Dermis microvascular lymphatic vessel endothelial cell (primary cell): Measurements from ENCODE around the gene ZC3H11A. TPM values are rescaled to one million over a fixed set of nuclear protein-coding genes. Genes with fewer than 3 reads are reported as not detected.
"Not testable (repeated sequence)": the region's sequence is repeated elsewhere in the genome, so short reads cannot be mapped to it uniquely, and the experiment has no call there.

Experiments used
- DNase-seq, 2 donors: peaks; one replicate each; pipeline versions ENCODE4 v3.0.0 to v3.0.0-alpha.2; 2010; ENCODE audit warnings: low read depth in 2 of 2
- total RNA-seq: library from RNA; depleted of rRNA; stranded (reverse); fragments of >200 nt; gene quantifications from 2 replicates; pipeline ENCODE4 v1.2.1, GENCODE V29; 2014

The ZC3H11A gene
- total RNA-seq, result 76.4 and 84.8 TPM in 2 replicates

DNA sequence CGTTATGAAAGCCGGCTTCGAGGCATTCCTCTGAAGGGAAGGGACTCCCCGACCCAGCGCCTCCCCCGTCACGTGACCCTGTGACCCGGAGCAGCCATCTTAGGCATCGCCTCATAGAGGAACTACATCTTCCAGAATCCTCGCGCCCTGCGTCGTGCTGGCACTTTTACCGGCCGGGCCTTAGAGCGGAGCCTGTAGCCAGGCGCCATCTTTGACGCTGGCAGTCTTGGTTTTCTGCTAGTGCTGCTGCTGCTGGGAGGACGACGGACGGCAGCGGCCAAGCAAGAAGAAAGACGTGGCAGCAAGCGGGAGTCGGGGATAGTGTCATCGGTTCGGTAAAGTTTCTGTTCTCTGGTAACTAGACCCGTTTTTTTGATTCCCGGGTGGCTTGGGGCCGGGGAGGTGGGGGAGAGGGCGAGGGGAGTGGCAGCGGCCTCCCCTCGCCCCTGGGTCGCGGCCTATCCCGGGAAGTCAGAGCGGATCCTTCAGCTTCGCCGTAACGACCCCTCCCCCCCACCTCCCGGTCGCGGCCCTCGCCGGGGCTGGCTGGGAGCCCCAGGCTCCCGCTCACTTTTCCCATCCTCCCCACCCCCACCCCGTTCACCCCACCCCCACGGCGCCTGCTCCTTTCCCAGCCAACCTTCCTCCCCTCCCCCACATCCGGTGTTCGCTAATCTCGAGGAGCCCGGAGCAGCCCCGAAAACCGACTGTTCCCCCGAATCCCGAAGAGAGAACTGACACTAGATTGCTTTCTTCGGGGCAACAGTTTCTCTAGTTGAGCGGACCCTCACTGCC, at the start of gene ZC3H11A, which contains the start of gene ZBED6:
Gene ZC3H11A, plus strand, starts transcription at position 183 of the 795 bp plus-strand sequence. CDS start 21,448 bp downstream, outside the sequence.
Gene ZBED6, plus strand, starts transcription at position 183 of the 795 bp plus-strand sequence. CDS start 1,900 bp downstream, outside the sequence.
- DNase-seq, result peak; percentile 96 to 98

GRCh38 chr1:203746281-203746680, 49.1 kb upstream of the ZC3H11A start:
- no peak for DNase-seq

GRCh38 chr1:203751051-203751450, 44.4 kb upstream of the ZC3H11A start:
- DNase-seq, result no peak

GRCh38 chr1:203751618-203752361, 43.6 kb upstream of the ZC3H11A start:
- not testable (repeated sequence) for DNase-seq

GRCh38 chr1:203754455-203754864, 41.0 kb upstream of the ZC3H11A start:
- DNase-seq, result no peak

DNA sequence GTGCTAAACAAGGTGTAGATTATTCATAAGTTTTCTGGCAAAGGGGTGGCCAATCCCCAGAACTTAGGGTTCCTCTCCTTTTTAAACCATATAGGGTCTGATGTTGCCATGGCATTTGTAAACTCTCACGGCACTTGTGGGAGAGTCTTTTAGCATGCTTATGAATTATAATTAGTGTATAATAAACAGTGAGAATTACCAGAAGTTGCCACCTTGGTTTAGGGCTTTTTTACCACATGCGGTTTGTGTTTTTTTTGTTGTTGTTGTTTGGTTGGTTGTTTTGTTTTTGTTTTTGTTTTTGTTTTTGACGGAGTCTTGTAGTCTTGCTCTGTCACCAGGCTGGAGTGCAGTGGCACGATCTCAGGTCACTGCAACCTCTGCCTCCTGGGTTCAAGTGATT, 39.4 kb upstream of the ZC3H11A start:
- no peak for DNase-seq

GRCh38 chr1:203758749-203759148, 36.7 kb upstream of the ZC3H11A start:
- not testable (repeated sequence) for DNase-seq

- no peak for DNase-seq
Observed at GRCh38 chr1:203760506-203760905, 34.9 kb upstream of the ZC3H11A start.

DNA sequence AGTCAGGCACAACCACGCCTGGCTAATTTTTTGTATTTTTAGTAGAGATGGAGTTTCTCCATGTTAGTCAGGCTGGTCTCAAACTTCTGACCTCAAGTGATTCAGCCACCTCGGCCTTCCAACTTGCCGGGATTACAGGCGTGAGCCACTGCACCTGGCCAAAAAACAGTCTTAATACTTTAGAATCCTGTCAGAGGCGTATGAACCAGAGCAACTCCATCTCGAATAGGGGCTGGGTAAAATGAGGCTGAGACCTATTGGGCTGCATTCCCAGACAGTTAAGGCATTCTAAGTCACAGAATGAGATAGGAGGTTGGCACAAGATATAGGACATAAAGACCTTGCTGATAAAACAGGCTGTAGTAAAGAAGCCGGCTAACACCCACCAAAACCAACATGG, 33.5 kb upstream of the ZC3H11A start:
- DNase-seq, result not testable (repeated sequence)

DNA sequence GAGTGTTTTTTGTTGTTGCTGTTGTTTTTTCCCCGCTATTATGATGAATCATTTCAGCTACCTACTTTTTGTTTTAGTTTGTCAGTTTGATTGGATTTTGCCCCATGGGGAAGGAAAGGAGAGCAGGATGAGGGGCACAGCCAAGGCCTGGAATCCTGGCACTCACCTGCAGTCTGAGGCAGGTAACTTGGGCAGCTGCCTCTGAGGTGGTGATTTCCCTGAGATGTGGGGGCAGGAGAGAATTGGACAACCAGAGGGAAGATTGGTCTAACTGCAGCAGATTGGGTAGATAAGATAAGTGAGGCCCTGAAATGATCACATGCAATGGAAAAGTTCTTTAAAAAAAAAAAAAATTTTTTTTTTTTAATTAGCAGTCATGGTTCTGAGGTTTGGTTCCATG, 31.9 kb upstream of the ZC3H11A start:
- DNase-seq, result no peak

GRCh38 chr1:203764105-203765028, 31.1 kb upstream of the ZC3H11A start:
- DNase-seq, result no peak

GRCh38 chr1:203765029-203765837, 30.2 kb upstream of the ZC3H11A start, which contains the start of gene LAX1:
TSS of gene LAX1 (plus strand) at chr1:203765183. CDS start at chr1:203765566, 383 bp downstream.
- DNase-seq, result peak; percentile 36 to 59

DNA sequence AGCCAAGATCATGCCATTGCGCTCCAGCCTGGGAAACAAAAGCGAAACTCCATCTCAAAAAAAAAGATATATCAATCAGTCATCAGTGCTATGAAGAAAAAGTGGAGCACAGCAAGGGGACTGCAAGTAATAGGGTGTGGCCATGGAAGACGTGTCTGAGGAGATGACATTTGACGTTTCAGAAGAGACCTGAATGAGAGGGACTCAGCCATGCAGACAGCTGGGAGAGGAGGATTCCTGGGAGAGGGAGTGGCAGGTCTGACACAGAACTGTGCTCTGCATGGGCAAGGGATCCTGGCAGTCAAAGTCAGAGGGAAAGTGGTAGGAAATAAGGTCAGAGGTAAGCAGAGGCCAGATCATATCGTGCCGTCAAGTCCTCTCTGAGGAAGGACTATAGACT, 27.2 kb upstream of the ZC3H11A start:
- DNase-seq, result no peak

DNA sequence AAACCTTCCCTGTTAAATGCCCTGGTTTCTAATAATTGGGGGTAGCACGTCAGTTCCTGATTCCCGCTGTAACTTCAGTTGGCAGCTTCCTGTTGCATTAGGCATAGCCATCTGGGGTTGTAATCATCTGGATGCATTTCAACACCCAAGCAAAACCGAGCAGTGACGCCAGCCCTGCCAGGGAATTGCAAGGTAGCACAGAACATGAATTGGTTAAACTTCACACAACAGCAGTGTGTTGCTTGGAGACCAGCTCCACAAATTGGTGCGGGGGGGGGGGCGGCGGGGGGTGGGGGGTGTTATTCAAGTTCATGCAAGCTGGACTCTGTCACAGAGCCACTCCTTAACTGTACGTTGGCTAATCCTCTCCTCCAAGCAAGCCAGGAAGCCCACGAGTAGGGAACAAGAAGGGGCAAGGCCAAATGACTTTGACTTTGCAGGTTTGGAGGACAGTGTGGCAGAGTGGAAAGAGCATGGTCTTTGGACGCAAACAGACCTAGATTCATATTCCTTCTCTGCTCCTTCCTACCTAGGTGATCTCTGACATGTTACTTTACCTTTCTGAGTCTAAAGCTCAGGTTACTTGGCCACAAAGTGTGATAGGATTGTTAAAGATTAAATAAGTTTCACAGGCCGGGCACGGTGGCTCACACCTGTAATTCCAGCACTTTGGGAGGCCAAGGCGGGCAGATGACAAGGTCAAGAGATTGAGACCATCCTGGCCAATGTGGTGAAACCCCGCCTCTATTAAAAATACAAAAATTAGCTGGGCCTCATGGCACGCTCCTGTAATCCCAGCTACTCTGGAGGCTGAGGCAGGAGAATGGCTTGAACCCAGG, 25.7 kb upstream of the ZC3H11A start:
- peak; percentile 69 to 84 for DNase-seq

DNA sequence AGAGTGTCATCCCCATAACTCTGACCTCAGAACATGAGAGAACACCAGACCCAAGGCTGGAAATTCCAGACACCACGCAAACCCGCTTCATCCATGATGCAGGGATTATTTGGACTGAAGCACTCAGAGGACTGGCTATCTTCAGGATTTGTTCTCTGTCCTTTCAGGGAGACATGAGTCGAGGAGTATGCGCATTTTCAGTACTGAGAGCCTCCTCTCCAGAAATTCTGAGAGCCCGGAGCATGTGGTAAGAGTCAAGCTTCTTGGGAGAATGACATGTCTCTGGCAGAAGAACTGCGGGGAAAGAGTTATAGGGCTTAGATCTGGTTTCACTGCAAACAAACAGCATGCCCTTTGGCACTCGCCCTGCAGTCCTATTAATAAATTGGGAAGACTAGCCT, 23.5 kb upstream of the ZC3H11A start:
- no peak for DNase-seq

DNA sequence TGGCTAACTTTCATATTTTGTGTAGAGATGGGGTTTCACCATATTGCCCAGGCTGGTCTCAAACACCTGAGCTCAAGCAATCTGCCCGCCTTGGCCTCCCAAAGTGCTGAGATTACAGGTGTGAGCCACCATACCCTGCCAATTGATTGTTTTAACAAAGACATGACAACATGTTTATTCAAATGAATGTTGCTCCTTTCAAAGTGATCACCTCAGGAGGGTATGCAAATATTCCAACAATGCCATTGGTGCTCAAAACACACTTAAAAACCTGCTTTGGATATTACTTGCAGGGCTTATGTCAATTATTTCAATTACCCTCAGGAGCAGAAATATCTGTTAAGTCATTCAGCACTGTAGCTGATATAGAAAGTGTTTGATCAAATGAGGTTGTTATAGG, 22.6 kb upstream of the ZC3H11A start:
- no peak for DNase-seq

DNA sequence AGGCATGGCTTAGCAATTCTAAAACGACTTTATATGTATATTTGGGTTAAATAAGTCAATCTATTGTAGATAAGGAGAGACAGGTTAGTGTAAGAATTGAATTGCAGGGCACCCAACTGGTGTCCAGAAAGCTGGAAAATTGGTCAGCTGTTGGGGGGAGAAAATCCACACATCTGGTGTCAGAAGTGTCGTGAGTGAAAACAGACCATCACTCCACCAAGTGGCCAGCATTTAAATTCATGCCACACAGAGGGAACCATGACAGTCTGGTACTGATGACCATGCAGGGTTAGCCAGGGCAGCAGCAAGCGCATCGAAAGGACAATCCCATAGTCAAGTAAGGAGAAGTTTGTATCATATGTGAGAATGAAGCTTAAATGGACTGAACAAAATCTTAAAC, 18.8 kb upstream of the ZC3H11A start:
- DNase-seq, result peak; percentile 23 to 33

DNA sequence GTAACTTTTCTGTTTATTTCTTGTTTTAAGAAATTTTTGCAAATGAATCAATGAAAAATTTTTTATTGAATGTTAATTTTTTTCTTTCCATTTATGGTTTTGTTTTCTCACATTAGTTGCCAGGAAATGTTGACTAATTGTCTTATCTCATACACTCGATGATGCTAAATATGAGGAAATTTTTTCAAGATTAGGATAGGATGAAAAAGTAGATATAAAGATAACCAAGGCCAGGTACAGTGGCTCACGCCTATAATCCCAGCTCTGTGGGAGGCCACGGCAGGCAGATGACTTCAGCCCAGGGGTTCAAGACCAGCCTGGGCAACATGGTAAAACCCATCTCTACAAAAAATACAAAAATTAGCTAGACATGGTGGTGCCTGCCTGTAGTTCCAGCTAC, 17.8 kb upstream of the ZC3H11A start:
- DNase-seq, result no peak

DNA sequence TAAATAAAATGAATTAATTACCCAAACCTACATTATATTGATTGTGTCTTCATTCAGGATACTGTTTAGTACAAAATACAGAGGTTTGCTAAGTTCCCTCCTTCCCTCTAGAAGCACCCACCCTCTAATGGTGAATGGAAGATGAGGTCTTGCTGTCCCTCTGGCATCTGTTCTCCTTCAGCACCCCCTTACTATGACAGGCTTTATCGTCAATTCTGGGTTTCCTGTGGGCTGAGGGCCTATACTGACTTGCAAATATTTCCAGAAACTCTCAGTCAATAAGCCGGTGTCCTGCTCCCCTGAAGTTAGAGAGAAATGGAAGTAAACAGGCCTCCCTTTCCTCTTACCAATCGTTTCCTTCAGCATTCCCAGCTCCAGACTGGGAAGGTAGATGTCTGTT, 17.3 kb upstream of the ZC3H11A start:
- DNase-seq, result no peak

DNA sequence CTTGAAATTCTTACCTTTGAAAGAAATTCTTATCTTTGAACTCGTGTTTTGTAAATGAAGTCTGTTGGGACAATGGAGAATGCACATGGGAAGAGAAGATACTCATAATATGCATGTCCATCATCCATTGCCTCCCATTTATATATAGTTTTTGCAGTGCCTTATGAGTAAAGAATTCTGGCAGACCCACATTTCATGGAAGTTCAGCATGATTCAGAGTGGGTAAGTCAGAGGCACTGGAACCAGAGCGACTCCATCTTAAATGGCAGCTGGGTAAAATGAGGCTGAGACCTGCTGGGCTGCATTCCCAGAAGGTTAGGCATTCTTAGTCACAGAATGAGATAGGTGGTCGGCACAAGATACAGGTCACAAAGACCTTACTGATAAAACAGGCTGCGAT, 16.6 kb upstream of the ZC3H11A start:
- DNase-seq, result no peak
